K562 (cell line): Measurements from ENCODE around the gene HIF1A. TPM values are rescaled to one million over a fixed set of nuclear protein-coding genes. Genes with fewer than 3 reads are reported as not detected.

Experiments used
- ATAC-seq: fragments of 200-7000 bp; cut with Tn5 transposase; 3 replicates; pipeline ENCODE4 v1.9.1; 2020; ENCODE audit warnings: moderate library complexity
- BruUV-seq: library from RNA; stranded (reverse); fragments of 400-500 nt; replicated peaks from 2 replicates; lab custom pipeline; 2021; lab: Mats Ljungman, UMichigan
- CTCF ChIA-PET: fragments of 300-600 bp; formaldehyde crosslinking; extraction: SDS; loops from one replicate; lab custom pipeline; 2021; ENCODE audit warnings: low intra/inter-chr PET ratio; lab: Yijun Ruan, JAX
- POLR2A ChIA-PET: fragments of 300-600, 350-650 bp; sonication (Branson Sonifier 250); formaldehyde crosslinking; extraction: SDS; loops from one replicate; lab custom pipeline; 2021; ENCODE audit warnings: antibody characterized with exemption, inconsistent platforms; lab: Yijun Ruan, JAX
- DNase-seq, 4 experiments: peaks; one replicate each; pipeline versions ENCODE4 v3.0.0 to v3.0.0-alpha.2; 2011 to 2018; ENCODE audit warnings: low spot score in 3 of 4, mixed read lengths in 3 of 4; ENCODE audit errors: extremely low read depth in 1 of 4
- FAIRE-seq: peaks from 2 replicates; lab custom pipeline; 2011; peaks lifted over from hg19 to GRCh38; lab: Jason Lieb, UNC
- H2AFZ ChIP-seq: 2 replicates; pipeline ENCODE4 v1.6.0; 2011; ENCODE audit warnings: low read depth, low read length, control low read depth, inconsistent platforms
- H3K27ac ChIP-seq: fragments of 200-600 bp; 3 replicates; pipeline ENCODE4 v1.8.0; 2011; ENCODE audit warnings: low read depth, mild to moderate bottlenecking, control low read depth, inconsistent platforms, low read length, moderate library complexity, mixed read lengths; ENCODE audit errors: extremely low read depth
- H3K27me3 ChIP-seq, 2 experiments: fragments of 300-600 bp in 1 of 2; 2 replicates in 1 of 2; 3 replicates in 1 of 2; pipeline versions ENCODE4 v1.6.0 to v1.8.0; 2011; ENCODE audit warnings: inconsistent platforms in 2 of 2, low read length in 2 of 2, mild to moderate bottlenecking in 1 of 2, mixed read lengths in 1 of 2, moderate library complexity in 1 of 2; ENCODE audit not compliant: control insufficient read depth in 2 of 2, insufficient read depth in 2 of 2
- H3K36me3 ChIP-seq: fragments of 300-600 bp; 3 replicates; pipeline ENCODE4 v1.8.0; 2011; ENCODE audit warnings: mild to moderate bottlenecking, low read length, inconsistent platforms; ENCODE audit not compliant: control insufficient read depth, insufficient read depth
- H3K4me1 ChIP-seq, 2 experiments: fragments of 200-600 bp in 1 of 2; replicated peaks in 1 of 2; 2 replicates in 1 of 2; 3 replicates in 1 of 2; pipeline versions ENCODE4 v1.5.1 to v1.8.0; 2011; ENCODE audit warnings: inconsistent platforms in 2 of 2, low read length in 2 of 2, mild to moderate bottlenecking in 1 of 2, mixed read lengths in 1 of 2, moderate library complexity in 1 of 2; ENCODE audit not compliant: control insufficient read depth in 2 of 2, insufficient read depth in 2 of 2
- H3K4me2 ChIP-seq: 2 replicates; pipeline ENCODE4 v1.6.1; 2011; ENCODE audit warnings: low read length, control low read depth, inconsistent platforms, mixed read lengths; ENCODE audit not compliant: insufficient read depth
- H3K4me3 ChIP-seq: fragments of 200-600 bp; sonication (generic), shearing (Covaris generic); 2 replicates; pipeline ENCODE4 v1.5.1; 2016; ENCODE audit warnings: control low read depth, inconsistent platforms
- H3K79me2 ChIP-seq: fragments of 200-600 bp; 3 replicates; pipeline ENCODE4 v1.8.0; 2011; ENCODE audit warnings: low read length, inconsistent platforms; ENCODE audit not compliant: control insufficient read depth, insufficient read depth
- H3K9ac ChIP-seq, 2 experiments: 2 replicates each; pipeline versions ENCODE4 v1.6.0 to v1.6.1; 2011; ENCODE audit warnings: low read depth in 2 of 2, low read length in 2 of 2, control low read depth in 1 of 2, inconsistent platforms in 1 of 2, mild to moderate bottlenecking in 1 of 2, mixed read lengths in 1 of 2; ENCODE audit not compliant: insufficient read depth in 1 of 2
- H3K9me1 ChIP-seq: one replicate; pipeline ENCODE4 v1.6.0; 2011; ENCODE audit warnings: inconsistent platforms, mild to moderate bottlenecking, low read length, moderate library complexity; ENCODE audit not compliant: control insufficient read depth, insufficient read depth
- H3K9me3 ChIP-seq: replicated peaks from 2 replicates; pipeline ENCODE4 v1.5.1; 2011; ENCODE audit warnings: low read depth, low read length, inconsistent platforms; ENCODE audit not compliant: control insufficient read depth, insufficient read depth
- H4K20me1 ChIP-seq: replicated peaks from 2 replicates; pipeline ENCODE4 v1.6.1; 2011; ENCODE audit warnings: low read length, inconsistent platforms, mixed read lengths; ENCODE audit not compliant: control insufficient read depth, insufficient read depth
- ATF3 ChIP-seq, 2 experiments: fragments of 450-650 bp in 1 of 2; sonication (generic) in 1 of 2; formaldehyde crosslinking in 1 of 2; IDR thresholded peaks in 1 of 2; conservative IDR thresholded peaks in 1 of 2; 2 replicates each; pipeline versions ENCODE4 v1.6.1 to v1.8.1; 2016 to 2023; ENCODE audit warnings: mild to moderate bottlenecking in 2 of 2, moderate library complexity in 2 of 2, inconsistent platforms in 1 of 2, missing genetic modification reagents in 1 of 2
- BRF2 ChIP-seq: IDR thresholded peaks from 3 replicates; pipeline ENCODE4 v1.6.1; 2011; ENCODE audit warnings: borderline replicate concordance, mild to moderate bottlenecking; ENCODE audit not compliant: insufficient read length, insufficient read depth
- CREB5 ChIP-seq: fragments of 250-450 bp; sonication (Bioruptor Pico); IDR thresholded peaks from 2 replicates; pipeline ENCODE4 v1.5.0; 2020; ENCODE audit warnings: mild to moderate bottlenecking
- JUN ChIP-seq, 2 experiments: sonication (generic) in 1 of 2; formaldehyde crosslinking in 1 of 2; IDR thresholded peaks; 2 replicates each; pipeline versions ENCODE4 v1.6.1 to v1.8.0; 2012 to 2022; ENCODE audit warnings: borderline replicate concordance in 2 of 2, mild to moderate bottlenecking in 2 of 2, improper control_type of control experiment in 1 of 2, low read depth in 1 of 2, low read length in 1 of 2, missing genetic modification reagents in 1 of 2
- NUFIP1 ChIP-seq: fragments of 450-650 bp; IDR thresholded peaks from 2 replicates; pipeline ENCODE4 v1.6.1; 2018; ENCODE audit not compliant: partially characterized antibody
- PBX2 ChIP-seq, 2 experiments: IDR thresholded peaks in 1 of 2; conservative IDR thresholded peaks in 1 of 2; 2 replicates each; pipeline ENCODE4 v1.6.1; 2016; ENCODE audit warnings: low read depth in 2 of 2, mild to moderate bottlenecking in 1 of 2, missing compliant biosample characterization in 1 of 2, missing genetic modification characterization in 1 of 2, moderate library complexity in 1 of 2
- PRMT5 ChIP-seq: sonication (generic); formaldehyde crosslinking; IDR thresholded peaks from 2 replicates; pipeline ENCODE4 v1.5.0; 2020; ENCODE audit warnings: missing genetic modification reagents
- SIX5 ChIP-seq, 2 experiments: IDR thresholded peaks; 2 replicates each; pipeline ENCODE4 v1.6.1; 2011; ENCODE audit warnings: low read length in 2 of 2, borderline replicate concordance in 1 of 2, low read depth in 1 of 2, mild to moderate bottlenecking in 1 of 2, moderate library complexity in 1 of 2; ENCODE audit not compliant: insufficient read depth in 1 of 2
- TGIF2 ChIP-seq: sonication (generic); formaldehyde crosslinking; IDR thresholded peaks from 2 replicates; pipeline ENCODE4 v1.8.1; 2022; ENCODE audit warnings: mild to moderate bottlenecking, missing genetic modification reagents, moderate library complexity
- ZBTB5 ChIP-seq: fragments of 450-650 bp; IDR thresholded peaks from 2 replicates; pipeline ENCODE4 v1.6.1; 2017; ENCODE audit warnings: antibody characterized with exemption
- ZNF253 ChIP-seq: fragments of 250-450 bp; sonication (Bioruptor Pico); conservative IDR thresholded peaks from 2 replicates; pipeline ENCODE4 v1.6.1; 2021; ENCODE audit warnings: mild to moderate bottlenecking
- ZNF507 ChIP-seq: conservative IDR thresholded peaks from 2 replicates; pipeline ENCODE4 v1.6.1; 2017; ENCODE audit warnings: missing genetic modification characterization, missing compliant biosample characterization
- WGBS: fragments of 100-300 bp; shearing (Covaris generic); methylation state at CpG from one replicate; pipeline ENCODE4 v1.1.6; 2016; ENCODE audit warnings: low coverage, mixed read lengths; ENCODE audit not compliant: insufficient coverage; ENCODE audit errors: missing lambda C conversion rate; 5-methylcytosine and 5-hydroxymethylcytosine counted together
- in situ Hi-C: fragments of 300-500 bp; cut with MboI; formaldehyde crosslinking; loops from 4 replicates; pipeline ENCODE4 v1.15.0; 2018; ENCODE audit warnings: inconsistent platforms, mixed read lengths
- intact Hi-C: fragments of 100-400 bp; cut with micrococcal nuclease; formaldehyde crosslinking; loops from 2 replicates; pipeline ENCODE4 v1.14.2; 2022
- polyA plus RNA-seq, 8 experiments: library from polyadenylated mRNA; depleted of rRNA in 4 of 8; stranded (reverse) in 5 of 8; unstranded in 3 of 8; fragments of >200 nt; fragmentation: Nextera tagmentation in 2 of 8; fragmentation: Illumina TruSeq in 1 of 8; extraction: Ambion mirVana in 2 of 8; extraction: Trizol in 1 of 8; gene quantifications; 2 replicates each; pipeline versions ENCODE4 v1.2.1 to v1.2.3, GENCODE V29; 2011 to 2014; ENCODE audit warnings: inconsistent platforms in 1 of 8, missing spikeins in 1 of 8
- total RNA-seq, 7 experiments: library from RNA; depleted of rRNA in 6 of 7; stranded (reverse); fragments of >200 nt in 6 of 7; fragmentation: Illumina TruSeq in 2 of 7; extraction: Trizol in 2 of 7; gene quantifications; 2 replicates each; pipeline versions ENCODE4 v1.2.1 to v1.2.3, GENCODE V29; 2011 to 2021; ENCODE audit warnings: low replicate concordance in 1 of 7

HIF1A gene
- total and polyA plus RNA-seq, 9 of the 15 experiments (the other 6 are each of a cell fraction or from before 2014, with no cell fraction given) = 5.9 to 35.3 (median 24.2) TPM

- ATAC-seq = no peak
- ChIA-PET POLR2A (no interaction called here), CTCF (no interaction called here)
- WGBS = 88% methylated on average over 2 of the region's 3 CpGs
- in situ Hi-C loops (no loop called here), intact Hi-C loops (loop anchor here (5.0 kb wide), 1 partner anchor 285 kb away; no protein-coding TSS in a partner anchor)
- H3K27me3 ChIP-seq = no peaks in the 10 kb centered on the region
- H3K9me3 ChIP-seq = no peaks in the 10 kb centered on the region
- no peak overlapping the region for H3K27ac ChIP-seq
- H3K79me2 ChIP-seq = peaks cover 73% of the 10 kb centered on the region
- no peak for DNase-seq
- no peaks in the 10 kb centered on the region for H4K20me1 ChIP-seq
- H3K4me1 ChIP-seq = peaks cover 5 to 6% of the 10 kb centered on the region in 2 experiments; a peak in 2 of 5 replicates
- no peak overlapping the region for H3K4me3 ChIP-seq
- H3K9me1 ChIP-seq = no peaks in the 10 kb centered on the region
- no peak for FAIRE-seq
- H3K36me3 ChIP-seq = peaks cover 56% of the 10 kb centered on the region
- H2AFZ ChIP-seq = no peak overlapping the region
- H3K9ac ChIP-seq = no peak overlapping the region
- no peak overlapping the region for H3K4me2 ChIP-seq
- BruUV-seq = no TSS peak
- TF ChIP-seq PRMT5 (no peak), CREB5 (CRISPR knock-in tag) (no peak), NUFIP1 (no peak), ATF3 (IDR thresholded peaks at IDR 0.05) (no peak), ATF3 (CRISPR knock-in tag; conservative IDR thresholded peaks at IDR 0.05) (no peak), JUN (IDR thresholded peaks at IDR 0.05; ENCODE audit: borderline replicate concordance, low read depth, low read length) (no peak), JUN (CRISPR knock-in tag; IDR thresholded peaks at IDR 0.05; ENCODE audit: borderline replicate concordance) (no peak), PBX2 (CRISPR knock-in tag; IDR thresholded peaks at IDR 0.05; ENCODE audit: low read depth) (no peak), PBX2 (tag; conservative IDR thresholded peaks at IDR 0.05; ENCODE audit: low read depth) (no peak), TGIF2 (CRISPR knock-in tag) (no peak), ZNF507 (tag) (no peak), SIX5 (IDR thresholded peaks at IDR 0.05; ENCODE audit: borderline replicate concordance in 1 of 2, insufficient read depth in 1 of 2, low read depth in 1 of 2, low read length in 2 of 2) (no peak), ZBTB5 (no peak), ZNF253 (CRISPR knock-in tag) (no peak), BRF2 (no peak)
Measured at GRCh38 chr14:61747342-61747741, 52.0 kb downstream of the HIF1A start.
